NT2/D1 (cell line): ENCODE results near the gene HMG20B.
A peak's percentile ranks its signal among the peaks of the same experiment; 100 is the strongest.

Experiments used
- DNase-seq: peaks from one replicate; pipeline ENCODE4 v3.0.0-alpha.2; 2011; ENCODE audit warnings: low read depth, low spot score
- H3K27me3 ChIP-seq: 2 replicates; pipeline ENCODE4 v1.6.0; 2011; ENCODE audit warnings: mild to moderate bottlenecking; ENCODE audit not compliant: insufficient read length, insufficient read depth
- H3K36me3 ChIP-seq: 2 replicates; pipeline ENCODE4 v1.6.1; 2011; ENCODE audit warnings: mild to moderate bottlenecking, low read length, mixed read lengths; ENCODE audit not compliant: insufficient read depth, insufficient read length
- H3K4me1 ChIP-seq: 2 replicates; pipeline ENCODE4 v1.5.1; 2011; ENCODE audit not compliant: insufficient read depth, insufficient read length
- H3K4me3 ChIP-seq: 2 replicates; pipeline ENCODE4 v1.5.1; 2011; ENCODE audit warnings: low read depth; ENCODE audit not compliant: insufficient read length
- H3K9ac ChIP-seq: 2 replicates; pipeline ENCODE4 v1.6.0; 2011; ENCODE audit warnings: low read depth; ENCODE audit not compliant: insufficient read length
- H3K9me3 ChIP-seq: 2 replicates; pipeline ENCODE4 v1.5.1; 2011; ENCODE audit warnings: mild to moderate bottlenecking, low read length; ENCODE audit not compliant: insufficient read depth
- SUZ12 ChIP-seq: IDR thresholded peaks from 2 replicates; pipeline ENCODE4 v1.6.1; 2011; ENCODE audit not compliant: insufficient read length, insufficient read depth; ENCODE audit errors: extremely low read depth
- YY1 ChIP-seq: IDR thresholded peaks from 2 replicates; pipeline ENCODE4 v1.6.1; 2011; ENCODE audit not compliant: insufficient read length, insufficient read depth
- ZNF274 ChIP-seq: IDR thresholded peaks from 2 replicates; pipeline ENCODE4 v1.6.1; 2011; ENCODE audit warnings: mild to moderate bottlenecking, low read depth, low read length

HMG20B gene

DNA sequence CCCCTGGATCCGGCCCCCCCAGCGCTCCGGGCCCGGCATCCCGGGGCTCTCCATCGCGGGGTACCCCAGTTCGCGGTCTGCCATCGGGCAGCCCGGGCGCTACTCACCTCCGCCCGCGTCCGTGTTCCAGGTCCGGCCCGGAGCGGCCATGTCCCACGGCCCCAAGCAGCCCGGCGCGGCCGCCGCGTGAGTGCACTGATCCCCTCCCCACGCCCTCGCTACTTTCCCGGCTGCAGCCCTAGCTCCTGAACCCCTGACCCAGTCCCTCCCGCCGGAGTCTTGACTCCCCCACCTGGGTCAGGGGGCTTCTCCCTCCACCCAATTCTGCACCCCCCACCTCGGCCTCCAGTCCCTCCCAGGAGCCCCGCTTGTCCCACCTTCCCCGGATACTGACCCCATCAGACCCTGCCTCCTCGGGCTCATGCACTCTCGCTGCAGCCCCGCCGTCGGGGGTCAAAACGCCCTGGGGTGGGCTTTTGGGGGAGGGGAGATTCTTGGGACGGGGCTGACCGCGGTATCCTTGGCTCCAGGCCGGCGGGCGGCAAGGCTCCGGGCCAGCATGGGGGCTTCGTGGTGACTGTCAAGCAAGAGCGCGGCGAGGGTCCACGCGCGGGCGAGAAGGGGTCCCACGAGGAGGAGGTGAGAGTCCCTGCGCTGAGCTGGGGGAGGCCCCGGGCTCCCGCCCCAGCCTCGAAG is 566 bp downstream of the HMG20B start:
- Histone ChIP-seq H3K9ac (peak overlapping the region; percentile 95), H3K4me3 (peak overlapping the region; percentile 95), H3K36me3 (peaks cover 29% of the 10 kb centered on the region), H3K27me3 (no peaks in the 10 kb centered on the region), H3K4me1 (peaks cover 17% of the 10 kb centered on the region), H3K9me3 (no peaks in the 10 kb centered on the region)
- DNase-seq: no peak
- TF ChIP-seq YY1: no peak
- TF ChIP-seq ZNF274: no peak
- TF ChIP-seq SUZ12: no peak

DNA sequence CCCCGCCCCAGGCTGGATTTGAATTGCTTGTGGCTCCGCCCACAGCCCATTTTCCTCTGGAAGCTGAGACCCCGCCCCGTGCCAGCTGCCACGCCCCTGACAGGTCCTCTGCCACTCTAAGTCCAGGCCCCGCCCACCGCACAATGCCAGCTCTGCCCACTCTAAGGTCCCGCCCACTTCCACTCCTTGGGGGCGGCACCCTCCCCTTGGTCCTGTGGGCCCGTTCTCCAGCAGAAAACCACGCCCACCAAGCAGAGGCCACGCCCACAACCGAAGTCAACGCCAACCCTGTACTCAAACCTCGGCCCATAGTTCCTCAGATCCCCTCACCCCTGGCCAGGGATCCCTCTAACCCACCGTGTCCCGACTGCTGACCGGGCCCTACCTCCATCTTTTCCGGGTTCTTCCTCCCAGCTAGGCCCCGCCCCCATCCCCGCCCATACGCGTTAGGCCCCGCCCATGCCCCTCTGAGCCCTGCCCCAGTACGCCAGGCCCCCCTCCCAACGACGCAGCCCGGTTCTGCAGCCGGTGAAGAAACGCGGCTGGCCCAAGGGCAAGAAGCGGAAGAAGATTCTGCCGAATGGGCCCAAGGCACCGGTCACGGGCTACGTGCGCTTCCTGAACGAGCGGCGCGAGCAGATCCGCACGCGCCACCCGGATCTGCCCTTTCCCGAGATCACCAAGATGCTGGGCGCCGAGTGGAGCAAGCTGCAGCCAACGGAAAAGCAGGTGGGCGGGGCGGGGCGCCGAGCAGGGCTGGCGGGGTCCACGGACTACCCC is 1.3 kb downstream of the HMG20B start:
- peak; percentile 97 for DNase-seq
- Histone ChIP-seq H3K4me3 (peak overlapping the region; percentile 95), H3K4me1 (peaks cover 17% of the 10 kb centered on the region), H3K9me3 (no peaks in the 10 kb centered on the region), H3K27me3 (no peaks in the 10 kb centered on the region), H3K9ac (peak overlapping the region; percentile 95), H3K36me3 (peaks cover 34% of the 10 kb centered on the region)
- TF ChIP-seq YY1 (peak; percentile 41), SUZ12 (no peak)

DNA sequence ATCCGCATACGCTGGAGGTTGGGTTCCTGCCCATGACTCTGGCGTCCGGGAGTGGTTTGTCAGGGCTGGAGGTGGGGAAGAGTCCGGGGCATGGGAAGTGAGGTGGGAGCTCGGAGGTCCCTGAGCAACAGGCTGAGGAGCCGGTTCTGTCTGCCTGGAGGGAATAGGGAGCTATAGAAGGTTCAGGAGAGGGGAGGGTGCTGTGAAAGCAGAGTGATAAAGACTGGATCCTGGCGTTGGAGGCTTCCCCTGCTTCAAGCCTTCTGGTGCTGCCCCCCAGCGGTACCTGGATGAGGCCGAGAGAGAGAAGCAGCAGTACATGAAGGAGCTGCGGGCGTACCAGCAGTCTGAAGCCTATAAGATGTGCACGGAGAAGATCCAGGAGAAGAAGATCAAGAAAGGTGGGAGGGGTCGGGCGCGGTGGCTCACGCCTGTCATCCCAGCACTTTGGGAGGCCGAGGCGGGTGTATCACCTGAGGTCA is 2.6 kb downstream of the HMG20B start:
- H3K36me3 ChIP-seq: peaks cover 36% of the 10 kb centered on the region
- H3K4me1 ChIP-seq: peaks cover 17% of the 10 kb centered on the region
- H3K9ac ChIP-seq: peak overlapping the region; percentile 50
- no peak for DNase-seq
- TF ChIP-seq SUZ12 (no peak), ZNF274 (no peak), YY1 (no peak)
- no peaks in the 10 kb centered on the region for H3K9me3 ChIP-seq
- no peak overlapping the region for H3K4me3 ChIP-seq
- no peaks in the 10 kb centered on the region for H3K27me3 ChIP-seq

DNA sequence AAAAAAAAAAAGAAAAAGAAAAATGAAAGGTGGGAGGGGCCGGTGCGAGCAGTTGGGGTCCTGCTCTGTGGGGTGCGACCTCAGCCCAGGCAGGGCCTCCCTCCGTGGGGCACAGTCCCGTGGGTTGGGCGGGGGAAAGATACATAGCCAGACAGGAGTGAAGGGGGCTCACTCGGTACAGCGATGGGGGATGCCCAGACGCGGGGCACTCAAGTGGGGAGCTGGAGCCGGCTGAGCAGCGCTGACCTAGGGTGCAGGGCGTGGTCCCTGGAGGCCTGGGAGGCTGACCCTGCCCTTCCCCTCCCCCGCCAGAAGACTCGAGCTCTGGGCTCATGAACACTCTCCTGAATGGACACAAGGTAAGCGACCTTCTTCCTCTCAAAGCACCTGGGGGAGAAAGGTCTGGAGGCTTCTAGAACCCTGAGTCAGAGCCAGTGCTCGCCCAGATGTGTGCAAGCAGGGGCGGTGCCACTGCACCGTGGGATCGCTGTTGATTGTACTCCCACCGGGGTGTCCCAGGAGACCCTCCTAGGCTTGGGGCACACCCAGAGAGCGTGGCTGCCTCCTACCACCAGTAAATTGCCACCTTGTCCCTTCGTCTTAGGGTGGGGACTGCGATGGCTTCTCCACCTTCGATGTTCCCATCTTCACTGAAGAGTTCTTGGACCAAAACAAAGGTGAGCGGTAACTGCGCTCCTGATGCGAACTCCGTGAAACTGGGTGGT is 3.4 kb downstream of the HMG20B start:
- Histone ChIP-seq H3K27me3 (no peaks in the 10 kb centered on the region), H3K9ac (peak overlapping the region; percentile 32), H3K9me3 (no peaks in the 10 kb centered on the region), H3K4me3 (no peak overlapping the region), H3K36me3 (peaks cover 36% of the 10 kb centered on the region), H3K4me1 (peaks cover 17% of the 10 kb centered on the region)
- DNase-seq: no peak
- TF ChIP-seq YY1 (no peak), ZNF274 (no peak), SUZ12 (no peak)

DNA sequence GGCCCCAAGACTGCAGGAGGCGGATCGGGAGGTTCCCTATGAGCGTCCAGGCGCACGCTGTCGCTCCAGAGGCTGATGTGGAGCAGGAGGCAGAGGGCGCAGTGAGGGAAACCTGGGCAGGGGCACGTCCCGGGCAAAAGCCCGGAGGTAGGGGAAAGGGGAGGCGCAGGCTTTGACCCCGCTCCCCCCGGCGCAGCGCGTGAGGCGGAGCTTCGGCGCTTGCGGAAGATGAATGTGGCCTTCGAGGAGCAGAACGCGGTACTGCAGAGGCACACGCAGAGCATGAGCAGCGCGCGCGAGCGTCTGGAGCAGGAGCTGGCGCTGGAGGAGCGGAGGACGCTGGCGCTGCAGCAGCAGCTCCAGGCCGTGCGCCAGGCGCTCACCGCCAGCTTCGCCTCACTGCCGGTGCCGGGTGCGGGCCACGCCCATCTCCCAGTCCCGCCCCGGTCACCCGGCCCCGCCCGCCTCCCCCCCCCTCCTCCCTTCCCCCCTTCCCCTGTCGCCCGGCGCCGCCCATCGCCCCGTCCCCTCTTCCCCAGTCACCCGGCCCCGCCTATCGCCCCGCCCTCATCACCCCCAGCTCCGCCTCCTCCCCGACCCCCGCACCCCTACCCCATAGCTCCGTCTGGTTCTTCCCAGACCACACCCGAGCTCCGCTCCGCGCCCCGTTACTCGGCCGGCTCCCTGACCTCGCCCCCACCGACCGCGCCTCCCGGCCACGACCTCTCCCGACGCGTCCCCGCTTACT is 4.1 kb downstream of the HMG20B start:
- Histone ChIP-seq H3K36me3 (peaks cover 36% of the 10 kb centered on the region), H3K9ac (peak overlapping the region; percentile 32)

DNA sequence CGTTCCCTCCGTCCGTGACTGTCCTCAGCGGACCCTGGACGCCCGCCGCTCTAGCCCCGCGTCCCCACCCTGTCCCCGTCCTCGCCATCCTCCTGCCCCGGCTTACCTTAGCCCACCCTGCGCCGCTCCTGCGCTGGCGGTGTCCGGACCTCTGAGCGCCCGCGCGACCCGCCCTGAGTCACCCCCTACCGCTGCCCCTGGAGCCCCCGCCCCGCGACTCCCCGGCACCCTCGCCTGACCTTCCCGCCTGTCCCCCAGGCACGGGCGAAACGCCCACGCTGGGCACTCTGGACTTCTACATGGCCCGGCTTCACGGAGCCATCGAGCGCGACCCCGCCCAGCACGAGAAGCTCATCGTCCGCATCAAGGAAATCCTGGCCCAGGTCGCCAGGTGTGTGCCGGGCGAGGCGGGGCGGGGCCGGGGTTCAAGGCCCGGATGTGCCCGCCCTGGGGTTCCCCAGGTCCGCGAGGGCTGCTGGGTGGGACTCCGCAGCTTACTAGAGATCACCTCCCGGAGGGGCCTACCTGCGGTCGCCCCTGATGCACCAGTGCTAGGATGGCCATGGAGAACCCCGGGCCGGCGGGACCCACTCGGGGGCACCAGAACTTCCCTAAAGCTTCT is 5.1 kb downstream of the HMG20B start:
- Histone ChIP-seq H3K9ac (no peak overlapping the region), H3K27me3 (no peaks in the 10 kb centered on the region), H3K36me3 (peaks cover 36% of the 10 kb centered on the region), H3K4me3 (no peak overlapping the region), H3K4me1 (peaks cover 13% of the 10 kb centered on the region), H3K9me3 (no peaks in the 10 kb centered on the region)
- TF ChIP-seq ZNF274 (no peak), YY1 (no peak), SUZ12 (no peak)
- DNase-seq: no peak

More for the DNA sequence above, 4.1 kb downstream of the HMG20B start:
- no peak for TF ChIP-seq ZNF274
- TF ChIP-seq SUZ12: no peak
- TF ChIP-seq YY1: no peak
- Histone ChIP-seq H3K27me3 (no peaks in the 10 kb centered on the region), H3K4me1 (peaks cover 17% of the 10 kb centered on the region), H3K9me3 (no peaks in the 10 kb centered on the region), H3K4me3 (no peak overlapping the region)
- no peak for DNase-seq
